ENCODE data around the gene CIB4.
"Not testable (repeated sequence)": the region's sequence is repeated elsewhere in the genome, so short reads cannot be mapped to it uniquely, and the experiment has no call there.

Gene CIB4

DNA sequence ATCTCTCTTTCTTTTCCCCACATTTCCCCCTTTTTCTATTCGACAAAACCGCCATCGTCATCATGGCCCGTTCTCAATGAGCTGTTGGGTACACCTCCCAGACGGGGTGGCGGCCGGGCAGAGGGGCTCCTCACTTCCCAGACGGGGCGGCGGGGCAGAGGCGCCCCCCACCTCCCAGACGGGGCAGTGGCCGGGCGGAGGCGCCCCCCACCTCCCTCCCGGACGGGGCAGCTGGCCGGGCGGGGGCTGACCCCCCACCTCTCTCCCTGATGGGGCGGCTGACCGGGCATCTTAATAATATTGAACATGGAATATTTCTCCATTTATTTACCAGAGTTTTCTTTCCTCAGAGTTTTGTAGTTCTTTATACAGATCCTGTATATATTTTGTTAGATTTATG is 24.1 kb upstream of the CIB4 start:
- not testable (repeated sequence) for DNase-seq

DNA sequence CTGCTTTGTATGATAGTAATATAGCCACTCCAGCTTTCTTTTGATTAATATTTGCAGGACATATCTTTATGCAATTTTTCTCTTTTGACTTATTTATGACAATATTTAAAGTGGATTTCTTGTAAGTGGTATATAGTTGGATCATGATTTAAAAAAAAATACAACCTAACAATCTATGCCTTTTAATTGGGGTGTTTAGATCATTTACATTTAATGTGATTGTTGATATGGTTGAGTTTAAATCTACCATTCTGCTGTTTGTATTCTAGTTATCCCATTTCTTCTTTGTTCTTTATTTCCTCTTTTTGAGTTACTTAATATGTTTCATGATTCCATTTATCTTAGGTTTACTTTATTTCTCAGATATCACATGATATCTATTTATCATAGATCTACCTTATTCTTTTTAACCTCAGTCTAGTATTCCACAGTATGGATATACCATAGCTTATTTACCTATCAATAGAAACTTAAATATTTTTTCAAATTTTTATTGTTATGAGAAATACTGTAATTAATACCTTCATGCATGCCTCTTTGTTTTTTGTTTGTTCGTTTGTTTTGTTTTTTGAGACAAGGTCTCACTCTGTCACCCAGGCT is 19.3 kb upstream of the CIB4 start:
- no peak for DNase-seq

DNA sequence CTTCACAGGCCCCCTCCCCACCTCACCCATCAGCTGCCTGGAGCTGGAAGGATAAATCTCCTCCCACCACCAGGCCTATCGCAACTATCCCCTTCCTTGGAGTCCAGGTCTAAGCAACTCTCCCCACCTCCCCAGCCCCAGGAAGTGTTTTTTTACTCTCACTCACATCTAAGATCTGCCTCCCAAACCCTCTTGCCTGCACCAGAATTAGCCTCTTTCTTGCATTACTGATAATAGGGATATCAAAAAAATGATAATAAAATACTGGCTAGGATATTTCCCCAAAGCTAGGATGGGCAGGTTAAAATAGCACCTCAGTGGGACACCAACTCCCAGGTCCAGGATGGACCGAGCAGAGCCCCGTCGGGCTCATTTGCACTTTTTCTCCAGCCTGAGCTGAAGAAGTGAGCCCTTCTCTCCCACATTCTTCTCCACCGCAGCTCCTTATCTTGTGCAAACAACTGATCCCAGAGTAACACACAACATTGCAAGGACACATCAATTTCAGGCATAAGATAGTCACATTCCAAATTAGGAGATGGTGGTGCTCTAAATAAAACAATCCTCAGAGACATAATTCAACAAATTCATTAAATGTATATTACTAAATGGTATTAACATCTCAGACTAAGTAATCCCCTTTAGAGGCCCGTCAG is 17.7 kb upstream of the CIB4 start:
- DNase-seq = no peak

GRCh38 chr2:26657265-26657664 is 16.1 kb upstream of the CIB4 start:
- no peak for DNase-seq

GRCh38 chr2:26655611-26656195 is 14.5 kb upstream of the CIB4 start:
- DNase-seq = no peak

GRCh38 chr2:26655120-26655519 is 14.0 kb upstream of the CIB4 start:
- DNase-seq = not testable (repeated sequence)

GRCh38 chr2:26654061-26654340 is 12.8 kb upstream of the CIB4 start:
- DNase-seq = no peak

- DNase-seq = no peak
These were observed 12.3 kb upstream of the CIB4 start for GRCh38 chr2:26653207-26654060.

DNA sequence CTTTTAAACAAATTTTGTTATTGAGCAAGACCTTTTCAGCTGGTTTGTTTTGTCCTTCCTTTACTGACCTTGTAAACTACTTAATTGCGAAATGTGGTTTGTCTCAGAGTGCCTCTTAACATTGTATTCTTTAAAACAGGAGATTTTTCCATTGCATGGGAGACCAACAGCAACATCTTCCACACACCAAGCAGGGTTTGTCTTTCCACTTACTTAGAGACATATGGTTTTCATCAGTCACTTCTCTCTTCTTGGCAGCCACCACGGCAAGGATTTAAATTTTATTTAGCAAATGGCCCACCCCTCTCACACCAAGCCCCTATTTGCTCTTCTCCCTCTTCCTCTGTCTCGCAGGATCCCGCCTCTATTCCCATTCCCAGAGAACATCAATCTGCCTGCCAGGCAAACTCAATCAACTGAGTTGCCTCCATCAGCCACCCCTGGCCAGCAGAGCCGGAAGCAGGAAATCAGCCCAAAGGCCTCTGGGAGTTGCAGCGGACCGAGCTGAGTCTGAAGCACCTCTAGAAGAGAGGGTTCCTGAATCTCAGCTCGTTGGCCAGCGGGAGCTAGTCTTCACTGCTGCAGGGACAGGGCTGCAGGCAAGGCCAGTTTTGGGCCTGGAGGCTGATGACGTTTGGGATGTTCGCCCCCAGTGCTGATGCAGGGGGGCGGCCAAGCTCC is 11.3 kb upstream of the CIB4 start:
- no peak for DNase-seq

GRCh38 chr2:26651799-26652198 is 10.6 kb upstream of the CIB4 start:
- no peak for DNase-seq

GRCh38 chr2:26651470-26651771 is 10.3 kb upstream of the CIB4 start:
- no peak for DNase-seq

DNA sequence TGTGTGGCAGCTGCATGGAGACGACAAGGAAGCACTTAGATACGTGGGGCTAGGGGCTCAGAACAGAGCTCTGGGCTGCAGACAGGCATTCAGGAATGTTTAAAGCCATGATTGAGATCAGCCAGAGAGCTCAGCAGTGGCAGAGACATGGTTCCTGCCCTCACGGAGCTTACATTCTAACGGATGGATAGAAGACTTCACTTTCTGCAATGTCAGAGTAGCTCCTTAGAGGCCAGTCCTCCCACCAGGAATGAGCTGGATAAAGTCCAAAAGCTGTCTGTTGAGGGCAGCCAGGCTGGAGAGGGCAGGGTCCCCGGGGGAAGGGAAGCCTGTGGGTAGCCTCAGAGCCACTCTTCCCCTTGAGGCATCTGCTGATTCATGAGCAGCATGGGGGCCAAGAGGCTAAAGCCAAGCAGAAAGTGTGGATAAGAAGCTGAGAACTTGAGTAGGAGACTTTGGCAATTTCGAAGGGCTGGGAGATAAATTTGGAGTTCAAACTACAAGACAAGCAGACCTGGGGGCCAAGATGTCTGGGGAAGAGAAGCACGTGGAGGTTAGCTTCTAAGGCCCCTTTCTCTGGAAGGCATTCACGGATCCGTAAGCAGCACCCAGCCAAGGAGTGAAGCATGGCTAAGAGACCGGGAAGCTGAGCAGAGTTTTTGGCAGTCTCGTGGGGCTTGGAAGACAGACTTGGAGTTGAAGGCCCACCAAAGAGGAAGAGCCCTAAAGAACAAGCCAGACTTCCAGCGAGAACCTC is 9.7 kb upstream of the CIB4 start:
- no peak for DNase-seq

GRCh38 chr2:26649992-26650712 is 9.0 kb upstream of the CIB4 start:
- no peak for DNase-seq

DNA sequence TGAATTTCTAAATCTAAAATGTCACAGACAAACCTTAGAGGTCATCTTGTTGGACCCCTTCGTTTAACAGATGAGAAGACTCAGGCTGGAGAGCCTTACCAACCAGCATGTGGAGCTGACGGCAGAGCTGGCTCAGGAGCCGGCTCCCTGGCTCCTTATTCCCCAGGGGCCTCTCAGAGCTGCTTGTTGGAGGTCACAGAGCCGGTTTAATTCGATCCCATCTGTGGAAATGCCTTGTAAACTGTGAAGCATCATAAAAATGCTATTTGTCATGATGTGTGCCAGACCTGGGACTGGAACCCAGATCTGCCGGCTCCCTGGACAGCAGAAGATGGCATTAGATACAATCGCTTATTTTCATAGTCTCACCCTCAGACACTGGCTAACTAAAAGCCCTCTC is 8.2 kb upstream of the CIB4 start:
- no peak for DNase-seq

- no peak for DNase-seq
These were observed 7.3 kb upstream of the CIB4 start for GRCh38 chr2:26648516-26648915.

DNA sequence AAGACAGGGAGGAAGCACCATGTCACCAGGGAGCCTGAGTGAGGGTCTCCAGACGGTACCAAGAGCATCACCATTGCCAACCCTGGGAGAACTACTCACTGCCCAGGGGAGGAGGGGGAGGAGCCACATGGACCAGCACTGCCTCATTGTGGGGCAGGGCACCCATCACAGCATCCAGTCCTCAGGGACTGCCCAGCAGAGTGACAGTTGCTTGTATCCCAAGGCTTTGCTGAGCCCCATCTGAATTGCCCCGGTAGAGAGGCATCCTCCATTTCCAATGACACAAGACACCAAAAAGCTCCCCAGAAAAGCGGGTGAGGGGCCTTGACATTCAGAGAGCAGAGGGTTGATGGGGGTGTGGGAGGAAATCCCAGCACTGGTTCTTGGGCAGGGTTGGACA is 6.8 kb upstream of the CIB4 start:
- no peak for DNase-seq

DNA sequence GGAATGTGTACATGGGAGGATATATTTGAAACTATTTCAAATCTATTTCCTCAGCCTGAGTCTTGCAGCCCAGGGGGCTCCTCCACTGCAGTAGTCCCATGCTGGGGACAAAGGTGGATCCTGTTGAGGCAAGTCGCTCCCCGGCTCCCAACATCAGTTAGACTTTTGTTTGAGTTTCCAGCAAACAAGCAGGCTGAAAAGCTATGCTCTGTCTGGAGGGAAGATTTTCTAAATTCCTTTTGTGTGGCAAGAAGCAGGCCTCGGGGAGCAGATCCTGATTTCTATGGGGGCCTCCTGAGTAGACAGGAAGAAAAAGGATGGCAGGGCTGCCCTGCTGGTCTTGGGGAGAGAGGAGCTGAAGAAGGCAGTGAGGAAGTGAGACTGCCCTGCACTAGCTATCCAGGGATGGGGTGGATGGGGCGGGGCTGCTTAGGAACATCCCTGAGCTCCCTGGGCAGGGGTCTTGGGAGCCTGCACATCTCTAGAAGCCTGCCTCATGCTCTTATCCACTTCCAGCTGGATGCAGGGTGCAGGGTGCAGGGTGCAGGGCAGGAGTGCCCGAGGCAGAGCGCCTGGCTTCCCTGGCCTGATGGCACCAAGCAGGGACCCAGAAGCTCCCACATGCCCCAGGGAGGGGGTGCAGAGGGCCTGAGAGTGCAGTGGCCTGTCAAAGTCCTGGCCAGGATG is 6.0 kb upstream of the CIB4 start:
- no peak for DNase-seq

DNA sequence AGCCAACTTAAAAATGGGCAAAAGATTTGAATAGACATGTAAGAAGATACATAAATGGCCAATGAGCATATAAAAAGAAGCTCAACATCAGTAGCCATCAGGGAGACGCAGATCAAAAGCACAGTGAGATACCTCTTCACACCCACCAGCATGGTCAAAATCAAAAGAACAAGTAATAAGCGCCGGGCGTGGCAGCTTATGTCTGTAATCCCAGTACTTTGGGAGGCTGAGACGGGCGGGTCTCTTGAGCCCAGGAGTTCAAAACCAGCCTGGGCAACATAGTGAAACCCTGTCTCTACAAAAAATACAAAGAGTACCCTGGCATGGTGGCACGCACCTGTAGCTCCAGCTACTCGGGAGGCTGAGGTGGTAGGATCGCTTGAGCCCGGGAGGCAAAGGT is 4.6 kb upstream of the CIB4 start:
- DNase-seq = no peak

DNA sequence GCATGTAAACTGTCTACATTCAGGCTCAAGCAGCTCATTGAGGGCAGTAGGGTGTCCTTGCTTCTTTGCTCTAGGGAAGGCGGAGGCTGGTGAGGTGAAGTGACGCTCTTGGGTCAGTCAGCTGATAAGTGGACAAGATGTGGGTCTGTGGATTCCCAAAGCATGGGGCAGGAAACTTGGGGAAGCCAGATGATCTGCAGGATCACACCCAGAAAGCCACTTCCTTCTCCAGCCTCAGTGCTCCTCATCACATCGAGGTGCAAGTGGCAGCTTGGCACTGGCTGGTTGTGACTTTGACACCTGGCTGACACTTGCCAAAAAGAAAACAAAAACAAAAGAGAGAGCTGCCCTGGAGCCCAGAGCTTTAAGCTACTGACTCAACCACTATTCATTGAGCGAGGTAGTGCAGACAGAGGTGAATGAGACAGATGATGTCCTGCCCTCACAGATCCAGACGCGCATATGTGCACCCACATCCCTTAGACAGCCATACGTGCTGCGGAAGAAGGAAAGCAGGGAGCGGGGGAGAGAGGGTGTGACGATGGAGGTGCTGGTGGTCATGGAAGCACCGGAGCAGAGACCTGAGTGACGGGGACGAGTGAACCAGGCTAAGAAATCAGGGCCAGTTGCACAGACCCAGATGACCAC is 3.1 kb upstream of the CIB4 start:
- no peak for DNase-seq

GRCh38 chr2:26642429-26642828 is 1.3 kb upstream of the CIB4 start:
- DNase-seq = no peak

DNA sequence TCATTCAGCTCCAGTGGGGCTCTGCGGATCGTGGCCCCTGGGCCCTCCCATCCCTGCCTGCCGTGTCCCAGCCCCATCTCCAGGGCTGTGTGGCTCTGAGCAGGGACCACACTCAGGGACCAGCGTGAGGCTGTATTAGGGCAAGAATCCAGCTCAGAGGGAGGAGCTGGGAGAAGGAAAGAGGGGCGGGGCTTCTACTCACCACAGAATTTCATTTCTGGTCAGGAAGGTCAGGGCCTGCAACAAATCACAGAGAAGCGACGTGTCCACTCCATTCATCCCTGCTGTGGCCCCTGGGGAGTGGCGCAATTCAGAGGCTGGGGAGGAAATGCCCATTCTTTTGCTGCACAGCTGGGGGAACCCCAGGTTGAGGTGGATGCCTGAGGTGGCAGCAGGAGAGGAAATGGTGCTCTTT is 828 bp downstream of the CIB4 start:
- DNase-seq = no peak

Measured in activated CD4-positive, alpha-beta T cell treated with anti-CD3 and anti-CD28 coated beads, Interleukin-2, amount 50 U/mL, for 16 hours (primary cell).